Peyer's patch (tissue), 4 donors: ENCODE results near the gene KLLN. TPM values are rescaled to one million over a fixed set of nuclear protein-coding genes. Genes with fewer than 3 reads are reported as not detected.
"Not testable (repeated sequence)": the region's sequence is repeated elsewhere in the genome, so short reads cannot be mapped to it uniquely, and the experiment has no call there.

Experiments
- DNase-seq, 3 donors: peaks; one replicate each; pipeline ENCODE4 v3.0.0-alpha.2; 2017 to 2019
- H3K27ac ChIP-seq, 4 donors: fragments of 200-600 bp; sonication (generic); one replicate each; pipeline ENCODE4 v1.5.1; 2016 to 2019
- H3K27me3 ChIP-seq, 2 donors: fragments of 200-600 bp; sonication (generic); one replicate each; pipeline ENCODE4 v1.5.1; 2019
- H3K36me3 ChIP-seq, 3 donors: fragments of 200-600 bp; sonication (generic); one replicate each; pipeline ENCODE4 v1.5.1; 2016 to 2019
- H3K4me1 ChIP-seq, 4 donors: fragments of 200-600 bp; sonication (generic); one replicate each; pipeline ENCODE4 v1.5.1; 2016 to 2019
- H3K4me3 ChIP-seq, 4 donors: fragments of 200-600 bp; sonication (generic); 1 replicate in 3 of 4; 2 replicates in 1 of 4; pipeline ENCODE4 v1.5.1; 2016 to 2019; ENCODE audit warnings: mild to moderate bottlenecking in 1 of 4
- H3K9me3 ChIP-seq, 4 donors: fragments of 200-600 bp; sonication (generic); one replicate each; pipeline ENCODE4 v1.5.1; 2016 to 2019; ENCODE audit warnings: mild to moderate bottlenecking in 1 of 4
- CTCF ChIP-seq, 6 experiments: fragments of 450-650 bp in 4 of 6; fragments of 200-600 bp in 2 of 6; sonication (generic) in 1 of 6; IDR thresholded peaks; one replicate each; pipeline ENCODE4 v1.5.1; 2017 to 2019; ENCODE audit warnings: antibody characterized with exemption in 6 of 6, mild to moderate bottlenecking in 3 of 6, moderate library complexity in 1 of 6
- POLR2A ChIP-seq, 2 donors: fragments of 450-650 bp; IDR thresholded peaks; one replicate each; pipeline ENCODE4 v1.5.1; 2017; ENCODE audit warnings: antibody characterized with exemption in 2 of 2, mild to moderate bottlenecking in 2 of 2, moderate library complexity in 2 of 2
- total RNA-seq, 4 donors: library from RNA; depleted of rRNA; stranded (reverse); fragments of >200 nt; gene quantifications; one replicate each; pipeline ENCODE4 v1.1.0, GENCODE V29; 2016

The KLLN gene
- total RNA-seq, 4 donors from 2014 or later = 0.35 to 1.1 (median 0.61) TPM

- Histone ChIP-seq H3K9me3 (no peaks in the 10 kb centered on the region), H3K36me3 (no peaks in the 10 kb centered on the region), H3K27me3 (no peaks in the 10 kb centered on the region), H3K27ac (no peak overlapping the region), H3K4me1 (no peaks in the 10 kb centered on the region), H3K4me3 (no peak overlapping the region)
- TF ChIP-seq POLR2A (IDR thresholded peaks at IDR 0.05) = no peak
- TF ChIP-seq CTCF (IDR thresholded peaks at IDR 0.05) = no peak
- DNase-seq = no peak
Measured at GRCh38 chr10:87852089-87852488, 11.2 kb downstream of the KLLN start.

GRCh38 chr10:87850742-87851205 lies 12.6 kb downstream of the KLLN start:
- TF ChIP-seq POLR2A (IDR thresholded peaks at IDR 0.05) = no peak
- peak; percentile 24 to 78 (median 66) for TF ChIP-seq CTCF (IDR thresholded peaks at IDR 0.05)
- H3K9me3 ChIP-seq = no peaks in the 10 kb centered on the region
- H3K27ac ChIP-seq = no peak overlapping the region
- no peaks in the 10 kb centered on the region for H3K4me1 ChIP-seq
- H3K36me3 ChIP-seq = no peaks in the 10 kb centered on the region
- H3K27me3 ChIP-seq = no peaks in the 10 kb centered on the region
- no peak overlapping the region for H3K4me3 ChIP-seq
- peak in 2 of 3 donors; percentile 49 to 81 for DNase-seq

- no peak for DNase-seq
- H3K27me3 ChIP-seq = no peaks in the 10 kb centered on the region
- H3K36me3 ChIP-seq = no peaks in the 10 kb centered on the region
- H3K9me3 ChIP-seq = no peaks in the 10 kb centered on the region
- H3K27ac ChIP-seq = no peak overlapping the region
- no peaks in the 10 kb centered on the region for H3K4me1 ChIP-seq
- H3K4me3 ChIP-seq = no peak overlapping the region
- no peak for TF ChIP-seq CTCF (IDR thresholded peaks at IDR 0.05)
- no peak for TF ChIP-seq POLR2A (IDR thresholded peaks at IDR 0.05)
Measured at GRCh38 chr10:87849001-87849400, 14.3 kb downstream of the KLLN start.

- no peaks in the 10 kb centered on the region for H3K9me3 ChIP-seq
- no peaks in the 10 kb centered on the region for H3K4me1 ChIP-seq
- H3K27me3 ChIP-seq = no peaks in the 10 kb centered on the region
- H3K36me3 ChIP-seq = no peaks in the 10 kb centered on the region
- no peak overlapping the region for H3K4me3 ChIP-seq
- no peak overlapping the region for H3K27ac ChIP-seq
- no peak for DNase-seq
- TF ChIP-seq CTCF (IDR thresholded peaks at IDR 0.05) = no peak
- no peak for TF ChIP-seq POLR2A (IDR thresholded peaks at IDR 0.05)
Measured at GRCh38 chr10:87847550-87847949, 15.8 kb downstream of the KLLN start.

GRCh38 chr10:87846711-87847110 lies 16.6 kb downstream of the KLLN start:
- not testable (repeated sequence) for DNase-seq, H3K4me3 ChIP-seq, H3K27me3 ChIP-seq, H3K36me3 ChIP-seq, H3K9me3 ChIP-seq, H3K4me1 ChIP-seq, H3K27ac ChIP-seq

GRCh38 chr10:87846023-87846422 lies 17.3 kb downstream of the KLLN start:
- Histone ChIP-seq H3K9me3 (no peaks in the 10 kb centered on the region), H3K4me1 (no peaks in the 10 kb centered on the region), H3K4me3 (no peak overlapping the region), H3K27me3 (no peaks in the 10 kb centered on the region), H3K36me3 (no peaks in the 10 kb centered on the region), H3K27ac (no peak overlapping the region)
- DNase-seq = no peak
- TF ChIP-seq CTCF (IDR thresholded peaks at IDR 0.05) (no peak), POLR2A (IDR thresholded peaks at IDR 0.05) (no peak)
